ENCODE results near the gene MYO19.
"Not testable (repeated sequence)": the region's sequence is repeated elsewhere in the genome, so short reads cannot be mapped to it uniquely, and the experiment has no call there.

MYO19 gene

GRCh38 chr17:36468903-36469635 is 65.6 kb downstream of the MYO19 start:
- H3K36me3 ChIP-seq (ENCODE audit: control insufficient read depth, insufficient read depth, low read length): no peaks in the 10 kb centered on the region
- H3K9ac ChIP-seq (ENCODE audit: low read length): no peak overlapping the region
- peaks cover 12% of the 10 kb centered on the region for H3K27me3 ChIP-seq (ENCODE audit: control insufficient read depth, insufficient read depth, low read length)
- no peak overlapping the region for H3K27ac ChIP-seq (ENCODE audit: low read depth, low read length)
- no peaks in the 10 kb centered on the region for H3K4me1 ChIP-seq (ENCODE audit: control insufficient read depth, insufficient read depth, low read length)
- H3K4me3 ChIP-seq (ENCODE audit: low read length): no peak overlapping the region

DNA sequence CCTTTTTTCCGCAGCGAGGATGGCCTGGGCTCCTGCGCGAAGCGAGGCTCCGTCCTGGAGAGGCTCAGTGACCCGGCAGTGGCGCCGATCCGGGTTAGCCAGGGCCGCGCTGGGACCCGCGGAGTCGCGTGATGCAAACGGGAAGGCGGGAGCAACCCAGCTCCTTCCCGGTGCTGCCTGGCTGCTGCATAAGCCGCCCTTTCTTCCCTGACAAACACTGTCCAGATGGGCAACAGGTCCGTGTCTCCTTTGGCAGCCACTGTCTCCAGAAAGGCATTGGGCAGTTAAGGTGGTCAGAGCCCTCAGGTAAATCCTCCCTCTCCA is 69.9 kb downstream of the MYO19 start:
- H3K27me3 ChIP-seq (ENCODE audit: control insufficient read depth, insufficient read depth, low read length): peaks cover 21% of the 10 kb centered on the region
- H3K4me1 ChIP-seq (ENCODE audit: control insufficient read depth, insufficient read depth, low read length): no peaks in the 10 kb centered on the region
- H3K4me3 ChIP-seq (ENCODE audit: low read length): no peak overlapping the region
- no peaks in the 10 kb centered on the region for H3K36me3 ChIP-seq (ENCODE audit: control insufficient read depth, insufficient read depth, low read length)
- no peak overlapping the region for H3K27ac ChIP-seq (ENCODE audit: low read depth, low read length)
- no peak overlapping the region for H3K9ac ChIP-seq (ENCODE audit: low read length)

DNA sequence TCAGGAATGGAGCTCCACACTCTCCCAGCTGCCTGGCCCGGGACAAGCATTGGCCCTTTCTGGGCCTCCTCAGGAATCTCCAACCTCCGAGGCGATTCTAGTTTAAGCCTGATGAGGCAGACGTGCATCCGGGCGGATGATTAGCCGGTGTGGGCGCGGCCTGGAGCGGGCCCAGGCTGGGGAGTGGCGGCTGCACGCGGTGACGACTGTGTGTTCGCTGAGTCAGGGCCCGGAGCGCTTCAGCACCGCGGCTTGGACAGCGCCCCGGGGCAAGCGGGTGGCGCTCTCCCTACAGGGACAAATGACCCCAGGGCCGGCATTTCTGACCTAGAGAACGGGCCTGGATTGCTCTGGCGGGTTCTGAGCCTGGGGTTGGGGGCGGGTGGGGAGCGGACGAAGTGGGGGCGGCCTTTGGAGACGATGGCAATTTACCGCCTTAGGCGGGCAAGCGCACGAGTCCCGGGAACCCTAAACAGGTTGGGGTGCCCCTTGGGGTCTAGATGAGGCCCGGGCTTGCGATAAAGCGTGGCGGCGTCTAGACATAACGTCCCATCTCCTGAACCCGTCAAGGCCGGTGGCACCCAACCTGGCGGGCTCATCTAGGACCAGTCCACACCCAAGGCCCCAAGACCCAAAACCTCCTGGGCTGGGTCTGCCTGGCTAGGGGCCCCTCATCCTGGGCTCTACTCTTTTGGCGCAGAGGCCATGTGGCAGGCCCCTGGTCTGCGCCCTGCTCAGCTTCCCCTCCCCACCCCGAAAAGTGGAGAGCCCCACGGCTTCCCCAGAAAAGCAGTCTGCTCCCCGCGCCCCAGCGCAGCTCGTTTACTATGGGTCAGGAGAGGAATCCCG is 70.5 kb downstream of the MYO19 start:
- no peaks in the 10 kb centered on the region for H3K4me1 ChIP-seq (ENCODE audit: control insufficient read depth, insufficient read depth, low read length)
- peaks cover 18% of the 10 kb centered on the region for H3K27me3 ChIP-seq (ENCODE audit: control insufficient read depth, insufficient read depth, low read length)
- no peak overlapping the region for H3K9ac ChIP-seq (ENCODE audit: low read length)
- H3K4me3 ChIP-seq (ENCODE audit: low read length): no peak overlapping the region
- no peaks in the 10 kb centered on the region for H3K36me3 ChIP-seq (ENCODE audit: control insufficient read depth, insufficient read depth, low read length)
- H3K27ac ChIP-seq (ENCODE audit: low read depth, low read length): no peak overlapping the region

DNA sequence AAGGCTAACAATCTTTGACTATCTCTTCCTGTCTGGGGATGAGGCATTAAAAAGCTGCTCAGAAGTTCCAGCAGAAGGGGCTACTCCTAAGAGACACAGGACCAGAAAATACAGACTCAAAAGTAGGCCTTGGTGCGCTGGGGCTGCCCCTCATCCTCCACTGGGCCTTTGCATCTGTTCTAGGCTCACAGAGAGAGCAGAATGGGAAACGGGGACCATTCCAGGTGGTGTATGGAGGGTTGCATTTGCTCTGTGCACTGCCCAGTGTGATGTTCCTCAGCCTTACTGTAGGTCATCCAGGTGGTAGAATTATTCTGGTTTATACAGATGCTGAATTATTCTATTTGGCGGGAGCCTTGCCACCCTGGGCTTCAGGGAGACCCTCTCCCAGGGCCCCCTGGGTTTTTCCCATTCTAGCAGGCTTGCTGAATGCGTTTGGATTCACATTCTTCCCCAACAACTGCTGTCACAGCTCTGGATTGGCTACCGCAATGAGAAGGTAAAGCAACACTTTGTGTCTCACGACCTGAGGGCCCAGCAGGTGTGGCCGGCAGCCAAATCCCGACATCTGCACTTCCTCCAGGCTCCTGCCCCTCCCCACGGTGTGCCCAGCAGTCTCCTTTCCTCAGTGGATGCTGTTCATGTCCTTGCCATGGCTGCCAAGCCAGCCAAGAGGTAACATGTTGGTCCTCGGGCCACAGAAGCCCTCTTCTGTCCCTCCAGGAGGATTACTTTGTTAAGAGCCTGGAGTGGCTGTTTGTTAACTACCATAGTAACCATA is 73.1 kb downstream of the MYO19 start:
- no peak overlapping the region for H3K9ac ChIP-seq (ENCODE audit: low read length)
- no peaks in the 10 kb centered on the region for H3K36me3 ChIP-seq (ENCODE audit: control insufficient read depth, insufficient read depth, low read length)
- H3K27me3 ChIP-seq (ENCODE audit: control insufficient read depth, insufficient read depth, low read length): peaks cover 14% of the 10 kb centered on the region
- no peak overlapping the region for H3K4me3 ChIP-seq (ENCODE audit: low read length)
- no peak overlapping the region for H3K27ac ChIP-seq (ENCODE audit: low read depth, low read length)
- no peaks in the 10 kb centered on the region for H3K4me1 ChIP-seq (ENCODE audit: control insufficient read depth, insufficient read depth, low read length)

DNA sequence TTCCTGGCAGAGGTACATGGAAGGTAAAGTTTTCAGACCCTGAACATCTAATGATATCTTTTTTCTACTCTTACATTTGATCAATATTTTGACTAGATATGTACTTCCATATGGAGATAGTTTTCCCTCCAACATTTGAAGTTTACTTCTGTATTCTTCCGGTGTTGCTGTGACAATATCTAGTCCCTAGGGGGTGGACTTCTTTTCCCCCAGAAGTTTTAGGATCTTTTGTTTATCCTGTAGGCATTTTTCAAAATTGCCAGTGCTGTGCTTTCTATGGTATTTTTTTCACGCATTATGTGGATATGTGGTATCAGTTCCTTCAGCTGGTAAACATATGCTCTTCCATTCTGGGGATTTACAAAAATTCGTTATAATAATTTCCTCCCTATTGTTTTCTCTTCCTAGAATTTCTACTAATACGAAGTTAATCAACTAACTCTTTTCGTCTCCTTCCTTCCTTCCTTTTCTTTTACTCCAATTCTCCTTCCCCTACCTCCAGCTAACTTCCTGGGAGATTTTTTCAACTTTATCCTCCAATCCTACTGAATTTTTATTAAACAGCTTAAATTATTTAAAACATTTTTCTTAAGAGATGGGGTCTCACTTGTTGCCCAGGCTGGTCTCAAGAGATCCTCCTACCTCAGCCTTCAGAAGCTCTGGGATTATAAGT is 74.3 kb downstream of the MYO19 start:
- H3K4me1 ChIP-seq (ENCODE audit: control insufficient read depth, insufficient read depth, low read length): no peaks in the 10 kb centered on the region

GRCh38 chr17:36459601-36460000 is 75.1 kb downstream of the MYO19 start:
- Histone ChIP-seq H3K4me3 (ENCODE audit: low read length) (no peak overlapping the region), H3K27me3 (ENCODE audit: control insufficient read depth, insufficient read depth, low read length) (peaks cover 10% of the 10 kb centered on the region), H3K4me1 (ENCODE audit: control insufficient read depth, insufficient read depth, low read length) (no peaks in the 10 kb centered on the region), H3K9ac (ENCODE audit: low read length) (no peak overlapping the region), H3K36me3 (ENCODE audit: control insufficient read depth, insufficient read depth, low read length) (no peaks in the 10 kb centered on the region), H3K27ac (ENCODE audit: low read depth, low read length) (no peak overlapping the region)

More for the DNA sequence above, 74.3 kb downstream of the MYO19 start:
- Histone ChIP-seq H3K36me3 (ENCODE audit: control insufficient read depth, insufficient read depth, low read length) (no peaks in the 10 kb centered on the region), H3K9ac (ENCODE audit: low read length) (no peak overlapping the region), H3K27ac (ENCODE audit: low read depth, low read length) (no peak overlapping the region), H3K4me3 (ENCODE audit: low read length) (no peak overlapping the region), H3K27me3 (ENCODE audit: control insufficient read depth, insufficient read depth, low read length) (peaks cover 14% of the 10 kb centered on the region)

- H3K9ac ChIP-seq (ENCODE audit: low read length): no peak overlapping the region
- no peak overlapping the region for H3K27ac ChIP-seq (ENCODE audit: low read depth, low read length)
- H3K36me3 ChIP-seq (ENCODE audit: control insufficient read depth, insufficient read depth, low read length): no peaks in the 10 kb centered on the region
- peaks cover 9% of the 10 kb centered on the region for H3K27me3 ChIP-seq (ENCODE audit: control insufficient read depth, insufficient read depth, low read length)
- no peaks in the 10 kb centered on the region for H3K4me1 ChIP-seq (ENCODE audit: control insufficient read depth, insufficient read depth, low read length)
- H3K4me3 ChIP-seq (ENCODE audit: low read length): no peak overlapping the region
These were observed 75.6 kb downstream of the MYO19 start for GRCh38 chr17:36459045-36459444.

GRCh38 chr17:36457701-36458100 is 77.0 kb downstream of the MYO19 start:
- H3K4me1 ChIP-seq (ENCODE audit: control insufficient read depth, insufficient read depth, low read length); H3K27me3 ChIP-seq (ENCODE audit: control insufficient read depth, insufficient read depth, low read length); H3K36me3 ChIP-seq (ENCODE audit: control insufficient read depth, insufficient read depth, low read length); H3K9ac ChIP-seq (ENCODE audit: low read length); H3K27ac ChIP-seq (ENCODE audit: low read depth, low read length); H3K4me3 ChIP-seq (ENCODE audit: low read length): not testable (repeated sequence)

DNA sequence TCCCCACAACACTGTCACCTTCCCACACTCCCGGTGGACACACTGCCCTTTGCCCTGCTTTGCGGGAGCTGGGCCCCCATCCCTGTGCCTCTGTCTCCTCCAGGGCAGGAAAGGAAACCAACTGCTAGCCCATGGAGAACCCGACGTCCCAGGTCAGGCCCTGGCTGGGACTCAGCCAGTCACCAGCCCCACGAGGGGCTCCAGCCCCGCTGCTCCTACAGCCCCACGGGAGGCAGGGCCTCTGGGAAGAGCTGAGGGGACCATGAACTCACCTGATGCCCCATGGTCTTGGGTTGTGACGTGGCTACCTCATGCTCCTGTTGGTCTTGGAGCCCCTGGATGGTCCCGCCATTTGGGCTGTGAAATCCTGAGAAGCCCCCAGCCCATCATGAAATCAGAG is 81.8 kb downstream of the MYO19 start:
- not testable (repeated sequence) for H3K27me3 ChIP-seq (ENCODE audit: control insufficient read depth, insufficient read depth, low read length); H3K27ac ChIP-seq (ENCODE audit: low read depth, low read length); H3K36me3 ChIP-seq (ENCODE audit: control insufficient read depth, insufficient read depth, low read length); H3K4me1 ChIP-seq (ENCODE audit: control insufficient read depth, insufficient read depth, low read length); H3K4me3 ChIP-seq (ENCODE audit: low read length); H3K9ac ChIP-seq (ENCODE audit: low read length)

- H3K4me3 ChIP-seq (ENCODE audit: low read length); H3K36me3 ChIP-seq (ENCODE audit: control insufficient read depth, insufficient read depth, low read length); H3K27me3 ChIP-seq (ENCODE audit: control insufficient read depth, insufficient read depth, low read length); H3K27ac ChIP-seq (ENCODE audit: low read depth, low read length); H3K9ac ChIP-seq (ENCODE audit: low read length); H3K4me1 ChIP-seq (ENCODE audit: control insufficient read depth, insufficient read depth, low read length): not testable (repeated sequence)
These were observed 84.7 kb downstream of the MYO19 start for GRCh38 chr17:36449997-36450396.

Measured in rectal smooth muscle tissue (tissue), 1 donor.